ENCODE data around the gene CHRND. TPM values are rescaled to one million over a fixed set of nuclear protein-coding genes. Genes with fewer than 3 reads are reported as not detected.

The CHRND gene
- total and polyA plus RNA-seq, 2 experiments from 2014 or later = 0.10 to 0.11 TPM

GRCh38 chr2:232478571-232479340, 47.2 kb upstream of the CHRND start:
- Mint-ChIP-seq H3K36me3 (ENCODE audit: low read depth) (no peaks in the 10 kb centered on the region), H3K27me3 (ENCODE audit: insufficient read depth, low read depth, poor library complexity) (peaks cover 19% of the 10 kb centered on the region), H3K27ac (no peak overlapping the region), H3K9me3 (no peaks in the 10 kb centered on the region), H3K4me1 (peaks cover 5% of the 10 kb centered on the region; the same call in 2 of the 3 replicates), H3K4me3 (no peak overlapping the region)
- no peaks in the 10 kb centered on the region for H4K20me1 ChIP-seq (replicated peaks; ENCODE audit: insufficient read depth)
- H2AFZ ChIP-seq = no peak overlapping the region
- ATAC-seq = no peak; the same call in 2 of the 3 replicates
- H3F3A ChIP-seq (replicated peaks; ENCODE audit: low read depth) = no peaks in the 10 kb centered on the region
- H3K27me3 ChIP-seq (ENCODE audit: insufficient read depth) = peaks cover 10% of the 10 kb centered on the region
- H3K4me2 ChIP-seq = no peak overlapping the region
- H3K4me3 ChIP-seq = no peak overlapping the region
- H3K4me1 ChIP-seq (ENCODE audit: insufficient read depth) = no peaks in the 10 kb centered on the region
- TF ChIP-seq, protein P1, sequence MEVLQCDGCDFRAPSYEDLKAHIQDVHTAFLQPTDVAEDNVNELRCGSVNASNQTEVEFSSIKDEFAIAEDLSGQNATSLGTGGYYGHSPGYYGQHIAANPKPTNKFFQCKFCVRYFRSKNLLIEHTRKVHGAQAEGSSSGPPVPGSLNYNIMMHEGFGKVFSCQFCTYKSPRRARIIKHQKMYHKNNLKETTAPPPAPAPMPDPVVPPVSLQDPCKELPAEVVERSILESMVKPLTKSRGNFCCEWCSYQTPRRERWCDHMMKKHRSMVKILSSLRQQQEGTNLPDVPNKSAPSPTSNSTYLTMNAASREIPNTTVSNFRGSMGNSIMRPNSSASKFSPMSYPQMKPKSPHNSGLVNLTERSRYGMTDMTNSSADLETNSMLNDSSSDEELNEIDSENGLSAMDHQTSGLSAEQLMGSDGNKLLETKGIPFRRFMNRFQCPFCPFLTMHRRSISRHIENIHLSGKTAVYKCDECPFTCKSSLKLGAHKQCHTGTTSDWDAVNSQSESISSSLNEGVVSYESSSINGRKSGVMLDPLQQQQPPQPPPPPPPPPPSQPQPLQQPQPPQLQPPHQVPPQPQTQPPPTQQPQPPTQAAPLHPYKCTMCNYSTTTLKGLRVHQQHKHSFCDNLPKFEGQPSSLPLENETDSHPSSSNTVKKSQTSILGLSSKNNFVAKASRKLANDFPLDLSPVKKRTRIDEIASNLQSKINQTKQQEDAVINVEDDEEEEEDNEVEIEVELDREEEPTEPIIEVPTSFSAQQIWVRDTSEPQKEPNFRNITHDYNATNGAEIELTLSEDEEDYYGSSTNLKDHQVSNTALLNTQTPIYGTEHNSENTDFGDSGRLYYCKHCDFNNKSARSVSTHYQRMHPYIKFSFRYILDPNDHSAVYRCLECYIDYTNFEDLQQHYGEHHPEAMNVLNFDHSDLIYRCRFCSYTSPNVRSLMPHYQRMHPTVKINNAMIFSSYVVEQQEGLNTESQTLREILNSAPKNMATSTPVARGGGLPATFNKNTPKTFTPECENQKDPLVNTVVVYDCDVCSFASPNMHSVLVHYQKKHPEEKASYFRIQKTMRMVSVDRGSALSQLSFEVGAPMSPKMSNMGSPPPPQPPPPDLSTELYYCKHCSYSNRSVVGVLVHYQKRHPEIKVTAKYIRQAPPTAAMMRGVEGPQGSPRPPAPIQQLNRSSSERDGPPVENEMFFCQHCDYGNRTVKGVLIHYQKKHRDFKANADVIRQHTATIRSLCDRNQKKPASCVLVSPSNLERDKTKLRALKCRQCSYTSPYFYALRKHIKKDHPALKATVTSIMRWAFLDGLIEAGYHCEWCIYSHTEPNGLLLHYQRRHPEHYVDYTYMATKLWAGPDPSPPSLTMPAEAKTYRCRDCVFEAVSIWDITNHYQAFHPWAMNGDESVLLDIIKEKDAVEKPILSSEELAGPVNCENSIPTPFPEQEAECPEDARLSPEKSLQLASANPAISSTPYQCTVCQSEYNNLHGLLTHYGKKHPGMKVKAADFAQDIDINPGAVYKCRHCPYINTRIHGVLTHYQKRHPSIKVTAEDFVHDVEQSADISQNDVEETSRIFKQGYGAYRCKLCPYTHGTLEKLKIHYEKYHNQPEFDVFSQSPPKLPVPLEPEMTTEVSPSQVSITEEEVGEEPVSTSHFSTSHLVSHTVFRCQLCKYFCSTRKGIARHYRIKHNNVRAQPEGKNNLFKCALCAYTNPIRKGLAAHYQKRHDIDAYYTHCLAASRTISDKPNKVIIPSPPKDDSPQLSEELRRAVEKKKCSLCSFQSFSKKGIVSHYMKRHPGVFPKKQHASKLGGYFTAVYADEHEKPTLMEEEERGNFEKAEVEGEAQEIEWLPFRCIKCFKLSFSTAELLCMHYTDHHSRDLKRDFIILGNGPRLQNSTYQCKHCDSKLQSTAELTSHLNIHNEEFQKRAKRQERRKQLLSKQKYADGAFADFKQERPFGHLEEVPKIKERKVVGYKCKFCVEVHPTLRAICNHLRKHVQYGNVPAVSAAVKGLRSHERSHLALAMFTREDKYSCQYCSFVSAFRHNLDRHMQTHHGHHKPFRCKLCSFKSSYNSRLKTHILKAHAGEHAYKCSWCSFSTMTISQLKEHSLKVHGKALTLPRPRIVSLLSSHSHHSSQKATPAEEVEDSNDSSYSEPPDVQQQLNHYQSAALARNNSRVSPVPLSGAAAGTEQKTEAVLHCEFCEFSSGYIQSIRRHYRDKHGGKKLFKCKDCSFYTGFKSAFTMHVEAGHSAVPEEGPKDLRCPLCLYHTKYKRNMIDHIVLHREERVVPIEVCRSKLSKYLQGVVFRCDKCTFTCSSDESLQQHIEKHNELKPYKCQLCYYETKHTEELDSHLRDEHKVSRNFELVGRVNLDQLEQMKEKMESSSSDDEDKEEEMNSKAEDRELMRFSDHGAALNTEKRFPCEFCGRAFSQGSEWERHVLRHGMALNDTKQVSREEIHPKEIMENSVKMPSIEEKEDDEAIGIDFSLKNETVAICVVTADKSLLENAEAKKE (CRISPR knock-in tag; IDR thresholded peaks at IDR 0.05) = no peak
- TF ChIP-seq CREB1 (CRISPR knock-in tag; IDR thresholded peaks at IDR 0.05; ENCODE audit: low read depth) = no peak
- TF ChIP-seq STAT1 (IDR thresholded peaks at IDR 0.05; ENCODE audit: unreplicated experiment) = no peak
- TF ChIP-seq EZH2 (IDR thresholded peaks at IDR 0.05; ENCODE audit: low read depth, unreplicated experiment) = no peak
- no peak for DNase-seq (ENCODE audit: low spot score)
- no peaks in the 10 kb centered on the region for H3K36me3 ChIP-seq (ENCODE audit: insufficient read depth)
- H3K79me2 ChIP-seq (replicated peaks; ENCODE audit: insufficient read depth) = no peaks in the 10 kb centered on the region
- H3K27ac ChIP-seq (ENCODE audit: low read depth) = no peak overlapping the region
- H3K9me2 ChIP-seq (ENCODE audit: insufficient read depth) = no peaks in the 10 kb centered on the region

Measured in GM23338 (cell line).